ENCODE data around the gene GSK3A.
A peak's percentile ranks its signal among the peaks of the same experiment; 100 is the strongest.

The GSK3A gene

GRCh38 chr19:42200116-42200715 lies 42.2 kb downstream of the GSK3A start:
- no peak for DNase-seq (ENCODE audit: low read depth in 2 of 2)

- peak in 1 of 2 experiments; percentile 53 for DNase-seq (ENCODE audit: low read depth in 2 of 2)
Measured at GRCh38 chr19:42199440-42200115, 42.8 kb downstream of the GSK3A start.

GRCh38 chr19:42198676-42199439 lies 43.5 kb downstream of the GSK3A start:
- peak in 1 of 2 experiments; percentile 41 for DNase-seq (ENCODE audit: low read depth in 2 of 2)

DNA sequence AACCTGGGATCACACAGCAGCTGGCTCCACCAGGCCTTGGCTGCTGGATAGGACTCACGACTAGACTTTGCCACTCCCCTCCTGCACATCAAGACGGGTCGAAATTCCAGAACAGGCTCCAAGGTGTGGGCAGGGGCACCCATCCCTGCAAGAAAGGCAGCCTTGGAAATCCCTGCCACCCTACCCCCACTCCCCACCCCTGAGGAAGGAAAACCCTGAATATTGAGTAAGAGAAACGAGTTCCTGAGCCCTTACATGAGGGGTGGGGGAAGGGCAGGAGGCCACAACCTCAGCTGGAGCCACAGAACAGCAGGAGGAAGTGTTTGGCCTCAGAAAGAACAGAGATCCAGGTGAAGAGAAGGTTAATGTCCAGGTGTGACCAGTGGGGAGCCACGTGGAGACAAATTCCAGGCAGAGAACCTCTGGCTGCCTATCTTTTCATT lies 45.0 kb downstream of the GSK3A start:
- DNase-seq (ENCODE audit: low read depth in 2 of 2), result no peak

DNA sequence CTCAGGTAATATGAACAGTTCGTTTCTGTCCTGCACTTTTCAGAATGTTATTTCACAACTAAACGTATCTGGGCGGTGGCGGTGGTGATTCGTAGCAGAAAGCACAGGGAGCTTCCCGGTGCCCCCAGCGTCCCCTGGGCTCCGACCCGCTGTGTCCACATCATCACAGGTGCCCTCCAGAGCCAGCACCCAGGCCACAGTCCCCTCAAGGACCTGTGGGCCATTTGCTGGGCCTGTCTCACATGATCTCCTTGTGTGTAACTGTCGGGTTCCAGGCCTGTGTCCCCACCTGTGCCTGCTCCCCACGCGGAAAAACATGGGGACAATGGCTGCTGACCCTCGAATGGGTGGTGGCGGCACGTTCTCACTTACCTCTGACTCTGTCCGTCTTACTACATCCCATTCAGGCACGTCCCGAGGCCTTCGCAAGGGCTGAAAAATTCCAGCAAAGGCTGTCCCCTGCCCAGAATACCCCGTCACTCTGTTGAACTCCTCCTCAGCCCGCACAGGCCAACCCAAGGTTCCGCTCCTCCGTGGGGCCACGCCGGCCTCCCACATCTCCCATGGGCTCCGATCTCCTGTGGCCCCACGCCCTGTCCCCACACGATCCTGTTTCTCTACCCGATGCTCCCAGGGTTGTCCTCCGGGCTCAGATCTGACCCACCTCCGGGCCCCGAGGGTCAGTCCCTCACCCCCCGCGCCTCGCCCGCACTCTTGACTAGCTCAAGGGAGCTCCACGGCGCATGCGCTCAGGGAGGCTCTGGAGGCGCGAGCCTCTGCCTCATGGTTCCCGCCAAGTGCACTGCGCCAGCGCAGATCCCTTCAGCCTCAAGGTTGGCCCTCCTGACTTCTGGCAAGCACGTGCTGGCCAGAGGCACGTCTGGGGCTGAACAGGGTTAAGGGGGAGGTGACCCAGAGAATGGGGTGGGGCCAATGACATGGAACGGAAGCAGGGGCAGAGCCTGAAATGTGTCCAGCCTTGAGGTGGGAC lies 46.1 kb downstream of the GSK3A start:
- no peak for DNase-seq (ENCODE audit: low read depth in 2 of 2)

GRCh38 chr19:42193706-42194105 lies 48.7 kb downstream of the GSK3A start:
- DNase-seq (ENCODE audit: low read depth in 2 of 2), result no peak

GRCh38 chr19:42193294-42193693 lies 49.1 kb downstream of the GSK3A start:
- no peak for DNase-seq (ENCODE audit: low read depth in 2 of 2)

- no peak for DNase-seq (ENCODE audit: low read depth in 2 of 2)
Measured at GRCh38 chr19:42191855-42192254, 50.5 kb downstream of the GSK3A start.

- DNase-seq (ENCODE audit: low read depth in 2 of 2), result no peak
Measured at GRCh38 chr19:42191330-42191729, 51.1 kb downstream of the GSK3A start.

DNA sequence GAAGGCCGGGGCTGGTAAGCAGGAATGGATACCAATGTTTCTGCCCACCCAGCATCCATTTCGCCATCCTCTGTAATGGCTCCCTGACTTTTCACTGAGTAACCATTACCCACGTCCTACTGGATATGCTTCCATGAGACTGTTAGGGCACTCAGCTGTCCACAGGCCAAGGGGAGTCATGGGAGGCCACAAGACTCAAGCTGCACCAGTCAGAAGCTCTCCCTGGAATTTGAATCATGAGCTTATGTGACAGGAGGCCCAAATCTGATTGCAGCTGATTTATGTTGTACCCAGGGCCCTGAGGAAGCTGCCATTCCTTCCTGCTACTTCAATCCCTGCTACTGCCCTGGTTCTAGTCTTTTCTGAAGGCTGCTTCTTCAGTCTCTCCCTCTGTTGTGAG lies 53.3 kb downstream of the GSK3A start:
- DNase-seq (ENCODE audit: low read depth in 2 of 2), result no peak

- no peak for DNase-seq (ENCODE audit: low read depth in 2 of 2)
Measured at GRCh38 chr19:42188665-42189064, 53.7 kb downstream of the GSK3A start.

DNA sequence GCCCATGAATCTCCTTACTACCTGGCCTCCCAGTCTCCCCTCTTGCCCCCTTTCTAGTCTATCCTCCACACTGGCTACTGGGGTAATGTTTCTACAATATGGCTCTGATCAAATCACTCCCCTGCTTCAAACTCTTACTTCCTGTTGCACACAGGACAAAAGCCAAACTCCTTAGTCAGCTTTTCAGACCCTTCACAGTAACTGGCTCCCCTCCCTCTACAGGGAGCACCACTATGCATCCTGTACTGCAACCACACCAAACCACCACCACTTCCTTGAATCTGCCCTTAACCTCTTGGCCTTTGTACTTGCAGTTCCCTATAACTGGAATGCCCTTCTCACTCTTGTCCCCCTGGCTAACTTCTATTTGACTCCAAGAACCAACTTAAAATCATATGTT lies 57.1 kb downstream of the GSK3A start:
- DNase-seq (ENCODE audit: low read depth in 2 of 2), result no peak

DNA sequence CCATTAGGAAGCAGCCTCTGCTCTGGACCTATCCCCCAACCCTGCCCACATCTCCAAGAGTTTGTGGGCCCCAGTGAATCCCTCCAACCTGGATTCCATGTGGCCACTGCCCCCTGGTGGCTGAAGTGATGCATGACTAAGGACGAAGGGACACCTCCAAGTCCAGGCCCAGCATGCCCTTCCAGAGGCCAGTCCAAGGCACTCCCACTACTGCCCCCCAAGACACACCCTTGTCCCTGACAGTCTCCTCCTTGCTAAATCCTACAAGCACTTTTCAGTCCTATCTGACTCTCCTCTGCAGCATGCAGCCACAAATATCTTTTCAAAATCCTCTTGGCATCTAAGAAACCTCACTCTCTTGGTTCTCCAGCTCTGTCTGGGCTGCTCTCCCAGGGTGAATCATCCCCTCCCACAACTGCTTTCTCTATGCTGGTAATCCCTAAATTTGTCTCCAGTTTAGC lies 58.0 kb downstream of the GSK3A start:
- DNase-seq (ENCODE audit: low read depth in 2 of 2), result peak; percentile 46 to 73
